HG03103 (cell line): ENCODE results near the gene AP1B1.
"Not testable (repeated sequence)": the region's sequence is repeated elsewhere in the genome, so short reads cannot be mapped to it uniquely, and the experiment has no call there.

Experiments
- ATAC-seq: cut with Tn5 transposase; IDR thresholded peaks from one replicate; pipeline ENCODE4 v1.9.1; 2021; ENCODE audit warnings: low read depth; ENCODE audit not compliant: unreplicated experiment

The AP1B1 gene

GRCh38 chr22:29352778-29353177 lies 35.6 kb downstream of the AP1B1 start:
- ATAC-seq, result no peak

- no peak for ATAC-seq
Measured at GRCh38 chr22:29351891-29352290, 36.5 kb downstream of the AP1B1 start.

- ATAC-seq, result no peak
Measured at GRCh38 chr22:29351042-29351441, 37.3 kb downstream of the AP1B1 start.

GRCh38 chr22:29348956-29349355 lies 39.4 kb downstream of the AP1B1 start:
- no peak for ATAC-seq

- ATAC-seq, result no peak
Measured at GRCh38 chr22:29348041-29348440, 40.3 kb downstream of the AP1B1 start.

- ATAC-seq, result no peak
Measured at GRCh38 chr22:29346659-29347058, 41.7 kb downstream of the AP1B1 start.

- ATAC-seq, result no peak
Measured at GRCh38 chr22:29345932-29346331, 42.4 kb downstream of the AP1B1 start.

- ATAC-seq, result not testable (repeated sequence)
Measured at GRCh38 chr22:29344889-29345288, 43.5 kb downstream of the AP1B1 start.

GRCh38 chr22:29344137-29344536 lies 44.2 kb downstream of the AP1B1 start:
- no peak for ATAC-seq

GRCh38 chr22:29343313-29343805 lies 45.0 kb downstream of the AP1B1 start:
- no peak for ATAC-seq

- no peak for ATAC-seq
Measured at GRCh38 chr22:29342577-29343312, 45.6 kb downstream of the AP1B1 start.

- no peak for ATAC-seq
Measured at GRCh38 chr22:29342177-29342576, 46.2 kb downstream of the AP1B1 start.

GRCh38 chr22:29341849-29342127 lies 46.6 kb downstream of the AP1B1 start:
- ATAC-seq, result no peak

- no peak for ATAC-seq
Measured at GRCh38 chr22:29341056-29341848, 47.1 kb downstream of the AP1B1 start.

GRCh38 chr22:29340566-29340965 lies 47.8 kb downstream of the AP1B1 start:
- no peak for ATAC-seq

- ATAC-seq, result no peak
Measured at GRCh38 chr22:29339381-29340235, 48.8 kb downstream of the AP1B1 start.

GRCh38 chr22:29338398-29338797 lies 50.0 kb downstream of the AP1B1 start:
- ATAC-seq, result no peak

GRCh38 chr22:29337631-29338284 lies 50.6 kb downstream of the AP1B1 start:
- ATAC-seq, result no peak

GRCh38 chr22:29336751-29337490 lies 51.4 kb downstream of the AP1B1 start:
- no peak for ATAC-seq

- no peak for ATAC-seq
Measured at GRCh38 chr22:29335656-29336055, 52.7 kb downstream of the AP1B1 start.
